Measurements from ENCODE around the gene DNAJC22. TPM values are rescaled to one million over a fixed set of nuclear protein-coding genes. Genes with fewer than 3 reads are reported as not detected.

DNAJC22 gene
- polyA plus RNA-seq, 1 of the 3 experiments (the other 2 are of a cell fraction) = 4.5 TPM

DNA sequence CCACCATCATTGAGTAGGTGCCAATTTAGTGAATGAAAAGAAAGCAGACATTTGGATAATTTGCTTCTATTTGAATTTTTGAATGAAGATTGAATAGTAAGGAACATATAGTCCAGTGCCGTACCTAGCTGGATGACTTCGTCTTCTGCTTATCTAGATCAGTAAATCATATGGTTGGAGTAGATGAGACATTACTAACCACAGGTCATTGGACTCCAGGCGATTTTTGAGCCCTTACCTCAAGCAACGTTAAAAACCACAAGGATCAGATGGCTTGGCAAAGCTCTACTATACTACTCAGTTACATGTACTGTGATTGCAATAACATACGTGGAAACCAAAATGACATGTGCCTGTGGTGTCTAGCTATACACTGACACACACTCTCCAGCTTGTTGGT is 18.9 kb downstream of the DNAJC22 start (continued):
- TF ChIP-seq EZH2phosphoT487 (IDR thresholded peaks at IDR 0.05; ENCODE audit: borderline replicate concordance, low read depth) (no peak), SIN3A (IDR thresholded peaks at IDR 0.05; ENCODE audit: borderline replicate concordance, low read depth, low read length) (0 out of 2 replicates have a peak, but pooled peaks have one; percentile 13), YY1 (IDR thresholded peaks at IDR 0.05; ENCODE audit: low read depth) (no peak), RCOR1 (IDR thresholded peaks at IDR 0.05; ENCODE audit: low read length) (no peak), RFX5 (IDR thresholded peaks at IDR 0.05; ENCODE audit: low read length) (no peak), CHD2 (IDR thresholded peaks at IDR 0.05; ENCODE audit: low read length, partially characterized antibody) (no peak), ELF1 (IDR thresholded peaks at IDR 0.05) (no peak), TAF1 (IDR thresholded peaks at IDR 0.05; ENCODE audit: borderline replicate concordance, low read depth, low read length) (no peak)

DNA sequence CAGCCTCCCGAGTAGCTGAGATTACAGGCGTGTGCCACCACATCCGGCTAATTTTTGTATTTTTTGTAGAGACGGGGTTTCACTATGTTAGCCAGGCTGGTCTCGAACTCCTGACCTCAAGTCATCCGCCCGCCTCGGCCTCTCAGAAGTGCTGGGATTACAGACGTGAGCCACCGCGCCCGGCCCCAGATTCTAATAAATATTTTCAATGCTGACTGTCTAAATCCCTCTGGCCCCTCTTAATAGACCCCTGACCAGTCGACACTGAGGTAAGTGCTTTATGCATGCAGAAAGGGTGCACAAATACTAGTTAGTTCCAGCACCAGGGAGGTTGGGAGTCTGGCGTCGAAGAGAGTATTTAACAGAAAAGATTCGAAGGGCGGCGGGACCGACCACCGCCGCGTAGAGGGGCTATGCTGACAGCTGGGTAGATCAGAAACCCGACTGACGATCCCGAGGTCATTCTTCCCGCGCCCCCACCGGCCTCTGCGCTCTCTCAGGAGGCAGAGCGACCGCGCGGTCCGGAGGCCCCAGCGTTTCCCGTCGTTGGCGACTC is 19.5 kb downstream of the DNAJC22 start:
- Histone ChIP-seq H3K9me3 (no peaks in the 10 kb centered on the region), H3K4me2 (peak overlapping the region; percentile 82), H3K27ac (ENCODE audit: low read depth in 2 of 2, low read length in 1 of 2) (peak overlapping the region; percentile 90 to 95), H2AFZ (ENCODE audit: low read depth) (peak overlapping the region; percentile 72), H3K36me3 (replicated peaks in 1 of 2; ENCODE audit: control insufficient read depth in 1 of 2, insufficient read depth in 2 of 2, low read length in 1 of 2) (peaks cover 0 to 10% of the 10 kb centered on the region in 2 experiments), H3K9ac (peak overlapping the region; percentile 98), H3K27me3 (ENCODE audit: insufficient read depth) (no peaks in the 10 kb centered on the region), H3K4me3 (ENCODE audit: low read depth in 2 of 2, low read length in 1 of 2) (peak overlapping the region; percentile 79 to 91), H3K79me2 (ENCODE audit: insufficient read depth) (peaks cover 43% of the 10 kb centered on the region), H4K20me1 (ENCODE audit: insufficient read depth) (peaks cover 22% of the 10 kb centered on the region), H3K4me1 (ENCODE audit: control insufficient read depth in 1 of 2, insufficient read depth in 2 of 2, low read depth in 1 of 2, low read length in 1 of 2) (peaks cover 3 to 6% of the 10 kb centered on the region in 2 experiments; a peak in 3 of 4 replicates), H3F3A (replicated peaks; ENCODE audit: insufficient read depth) (peaks cover 31% of the 10 kb centered on the region), H3K9me2 (no peaks in the 10 kb centered on the region)
- TF ChIP-seq POLR2AphosphoS5 (IDR thresholded peaks at IDR 0.05; ENCODE audit: low read depth, low read length) = no peak
- TF ChIP-seq SMC3 (IDR thresholded peaks at IDR 0.05; ENCODE audit: low read depth, low read length) = 0 out of 2 replicates have a peak, but pooled peaks have one; percentile 2
- TF ChIP-seq, protein P1, sequence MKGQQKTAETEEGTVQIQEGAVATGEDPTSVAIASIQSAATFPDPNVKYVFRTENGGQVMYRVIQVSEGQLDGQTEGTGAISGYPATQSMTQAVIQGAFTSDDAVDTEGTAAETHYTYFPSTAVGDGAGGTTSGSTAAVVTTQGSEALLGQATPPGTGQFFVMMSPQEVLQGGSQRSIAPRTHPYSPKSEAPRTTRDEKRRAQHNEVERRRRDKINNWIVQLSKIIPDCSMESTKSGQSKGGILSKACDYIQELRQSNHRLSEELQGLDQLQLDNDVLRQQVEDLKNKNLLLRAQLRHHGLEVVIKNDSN (IDR thresholded peaks at IDR 0.05; ENCODE audit: borderline replicate concordance, low read depth) = 0 out of 2 replicates have a peak, but pooled peaks have one; percentile 14
- TF ChIP-seq, protein P2, sequence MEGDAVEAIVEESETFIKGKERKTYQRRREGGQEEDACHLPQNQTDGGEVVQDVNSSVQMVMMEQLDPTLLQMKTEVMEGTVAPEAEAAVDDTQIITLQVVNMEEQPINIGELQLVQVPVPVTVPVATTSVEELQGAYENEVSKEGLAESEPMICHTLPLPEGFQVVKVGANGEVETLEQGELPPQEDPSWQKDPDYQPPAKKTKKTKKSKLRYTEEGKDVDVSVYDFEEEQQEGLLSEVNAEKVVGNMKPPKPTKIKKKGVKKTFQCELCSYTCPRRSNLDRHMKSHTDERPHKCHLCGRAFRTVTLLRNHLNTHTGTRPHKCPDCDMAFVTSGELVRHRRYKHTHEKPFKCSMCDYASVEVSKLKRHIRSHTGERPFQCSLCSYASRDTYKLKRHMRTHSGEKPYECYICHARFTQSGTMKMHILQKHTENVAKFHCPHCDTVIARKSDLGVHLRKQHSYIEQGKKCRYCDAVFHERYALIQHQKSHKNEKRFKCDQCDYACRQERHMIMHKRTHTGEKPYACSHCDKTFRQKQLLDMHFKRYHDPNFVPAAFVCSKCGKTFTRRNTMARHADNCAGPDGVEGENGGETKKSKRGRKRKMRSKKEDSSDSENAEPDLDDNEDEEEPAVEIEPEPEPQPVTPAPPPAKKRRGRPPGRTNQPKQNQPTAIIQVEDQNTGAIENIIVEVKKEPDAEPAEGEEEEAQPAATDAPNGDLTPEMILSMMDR (IDR thresholded peaks at IDR 0.05) = no peak
- peak; percentile 74 for DNase-seq
- CTCF ChIA-PET = interaction anchor here (0.6 to 16.8 kb wide), 12 partner anchors 8 to 214 kb away, joined by 3 to 617 read pairs (median 7); partner anchors contain the start of genes C1QL4, DNAJC22 and TROAP
- WGBS (ENCODE audit: low lambda C conversion rate) = 21% methylated on average over 37 of the region's 38 CpGs
- POLR2A ChIA-PET = interaction anchor here (1.2 to 1.6 kb wide), 7 partner anchors 8 to 236 kb away, joined by 3 to 11 read pairs (median 5); partner anchors contain the start of gene TUBA1B

Data from SK-N-SH (cell line).